Heart right ventricle (tissue), 16 donors: ENCODE data around the gene IL36G. TPM values are rescaled to one million over a fixed set of nuclear protein-coding genes. Genes with fewer than 3 reads are reported as not detected.

ENCODE experiments used
- ATAC-seq, 8 donors: fragments of 200-7000 bp; cut with Tn5 transposase; one replicate each; pipeline ENCODE4 v1.9.1; 2020; ENCODE audit warnings: mild to moderate bottlenecking in 8 of 8, moderate library complexity in 8 of 8, moderate number of reproducible peaks in 1 of 8
- DNase-seq, 2 donors: peaks; one replicate each; pipeline ENCODE4 v3.0.0-alpha.2; 2020
- H3K27ac ChIP-seq, 10 donors: fragments of 200-600 bp; sonication (generic) in 2 of 10; one replicate each; pipeline versions ENCODE4 v1.5.0 to v1.8.0; 2020 to 2022; ENCODE audit warnings: mild to moderate bottlenecking in 3 of 10
- H3K27me3 ChIP-seq, 7 donors: fragments of 200-600 bp; one replicate each; pipeline ENCODE4 v1.8.0; 2021 to 2022; ENCODE audit warnings: mild to moderate bottlenecking in 2 of 7
- H3K36me3 ChIP-seq, 9 donors: fragments of 200-600 bp; sonication (generic) in 1 of 9; one replicate each; pipeline versions ENCODE4 v1.5.0 to v1.8.0; 2020 to 2022; ENCODE audit warnings: mild to moderate bottlenecking in 2 of 9
- H3K4me1 ChIP-seq, 9 donors: fragments of 200-600 bp; sonication (generic) in 1 of 9; one replicate each; pipeline versions ENCODE4 v1.5.0 to v1.8.0; 2020 to 2022; ENCODE audit warnings: mild to moderate bottlenecking in 4 of 9
- H3K4me3 ChIP-seq, 10 donors: fragments of 200-600 bp; sonication (generic) in 2 of 10; one replicate each; pipeline versions ENCODE4 v1.5.0 to v1.8.0; 2020 to 2022; ENCODE audit warnings: mild to moderate bottlenecking in 7 of 10, moderate library complexity in 2 of 10
- H3K9me3 ChIP-seq, 11 donors: fragments of 200-600 bp in 10 of 11; sonication (generic) in 2 of 11; one replicate each; pipeline versions ENCODE4 v1.5.0 to v1.8.0; 2013 to 2022; ENCODE audit warnings: mild to moderate bottlenecking in 2 of 11, control low read depth in 1 of 11, moderate library complexity in 1 of 11
- WGBS, 2 donors: extraction: QIAGEN DNeasy Blood & Tissue Kit; methylation state at CpG; one replicate each; pipeline ENCODE4 v1.1.7; 2013; ENCODE audit warnings: inconsistent platforms in 1 of 2; 5-methylcytosine and 5-hydroxymethylcytosine counted together
- intact Hi-C, 10 donors: fragments of 100-400 bp; cut with DNase I; formaldehyde crosslinking; loops; one replicate each; pipeline versions ENCODE4 v1.11.1 to v1.14.2; 2022
- polyA plus RNA-seq, 2 donors: library from polyadenylated mRNA; stranded (reverse); fragments of 200-250 nt; gene quantifications; one replicate each; pipeline ENCODE4 v1.2.3, GENCODE V29; 2013
- total RNA-seq, 10 donors: library from RNA; stranded (reverse); fragmentation: NEBNext Ultra II Directional in 3 of 10; extraction: Animal tissue kit (Norgen Biotek cat#: 25700) in 3 of 10; gene quantifications; one replicate each; pipeline versions ENCODE4 v1.2.1 to v1.2.4, GENCODE V29; 2021 to 2023
- TF ChIP-seq, protein P1 (sequence below), 9 donors: fragments of 200-600 bp; sonication (generic) in 2 of 9; IDR thresholded peaks; one replicate each; pipeline versions ENCODE4 v1.5.0 to v1.8.0; 2021 to 2022; ENCODE audit warnings: antibody characterized with exemption in 9 of 9, mild to moderate bottlenecking in 5 of 9, moderate library complexity in 1 of 9
- donor health status: Arrhythmogenic right ventricular cardiomyopathy.
- donor health status: ischemic (EF 13 %, LVEDD 7.1; RV severe dilation, severe dysfunction).
- donor health status: healthy with polysubstance abuse.
- donor health status: DM: no; HTN: yes; CAD: no.
- donor health status: DM: no; HTN: no; CAD: no.
- donor health status: ischemic (EF 25% LVEDD 6.9; RV normal size, moderate dysfunction).
- donor health status: ischemic (EF 25% LVEDD 5.7; RV mildly dilated, moderate dysfunction).
- donor health status: healthy.
- donor health status: DM: yes; HTN: yes; CAD: no.
- donor health status: Ischemic cardiomyopathy.
- donor health status: ischemic (EF 35%, LVEDD 5.7; RV mildly dilated, moderate dysfunction).
- donor health status: nonischemic (EF 11% LVEDD 7.7; RV severe dilation, severe dysfunction).
- donor health status: DM: yes; HTN: yes; CAD: no.
- donor health status: PGD.
- donor health status: ischemic (EF 29% LVEDD 5.4; RV normal size, mild dysfunction).
- donor health status: nonischemic (EF 23%, LVEDD 6.1; RV moderate dilation, normal function).

Gene IL36G
- total and polyA plus RNA-seq, 12 donors: not detected

- ATAC-seq: no peak
- no peaks in the 10 kb centered on the region for H3K36me3 ChIP-seq
- H3K4me3 ChIP-seq: no peak overlapping the region
- H3K27me3 ChIP-seq: peaks cover 0 to 20% (median 13%) of the 10 kb centered on the region in 7 donors
- TF ChIP-seq, protein P1, sequence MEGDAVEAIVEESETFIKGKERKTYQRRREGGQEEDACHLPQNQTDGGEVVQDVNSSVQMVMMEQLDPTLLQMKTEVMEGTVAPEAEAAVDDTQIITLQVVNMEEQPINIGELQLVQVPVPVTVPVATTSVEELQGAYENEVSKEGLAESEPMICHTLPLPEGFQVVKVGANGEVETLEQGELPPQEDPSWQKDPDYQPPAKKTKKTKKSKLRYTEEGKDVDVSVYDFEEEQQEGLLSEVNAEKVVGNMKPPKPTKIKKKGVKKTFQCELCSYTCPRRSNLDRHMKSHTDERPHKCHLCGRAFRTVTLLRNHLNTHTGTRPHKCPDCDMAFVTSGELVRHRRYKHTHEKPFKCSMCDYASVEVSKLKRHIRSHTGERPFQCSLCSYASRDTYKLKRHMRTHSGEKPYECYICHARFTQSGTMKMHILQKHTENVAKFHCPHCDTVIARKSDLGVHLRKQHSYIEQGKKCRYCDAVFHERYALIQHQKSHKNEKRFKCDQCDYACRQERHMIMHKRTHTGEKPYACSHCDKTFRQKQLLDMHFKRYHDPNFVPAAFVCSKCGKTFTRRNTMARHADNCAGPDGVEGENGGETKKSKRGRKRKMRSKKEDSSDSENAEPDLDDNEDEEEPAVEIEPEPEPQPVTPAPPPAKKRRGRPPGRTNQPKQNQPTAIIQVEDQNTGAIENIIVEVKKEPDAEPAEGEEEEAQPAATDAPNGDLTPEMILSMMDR (IDR thresholded peaks at IDR 0.05): no peak
- 61 to 76% methylated on average over 2 of the region's 2 CpGs for WGBS, 2 donors
- no peaks in the 10 kb centered on the region for H3K4me1 ChIP-seq
- intact Hi-C loops: no loop called here
- no peak overlapping the region for H3K27ac ChIP-seq
- DNase-seq: no peak
- no peaks in the 10 kb centered on the region for H3K9me3 ChIP-seq
Measured at GRCh38 chr2:112960230-112960825, 17.5 kb upstream of the IL36G start.

DNA sequence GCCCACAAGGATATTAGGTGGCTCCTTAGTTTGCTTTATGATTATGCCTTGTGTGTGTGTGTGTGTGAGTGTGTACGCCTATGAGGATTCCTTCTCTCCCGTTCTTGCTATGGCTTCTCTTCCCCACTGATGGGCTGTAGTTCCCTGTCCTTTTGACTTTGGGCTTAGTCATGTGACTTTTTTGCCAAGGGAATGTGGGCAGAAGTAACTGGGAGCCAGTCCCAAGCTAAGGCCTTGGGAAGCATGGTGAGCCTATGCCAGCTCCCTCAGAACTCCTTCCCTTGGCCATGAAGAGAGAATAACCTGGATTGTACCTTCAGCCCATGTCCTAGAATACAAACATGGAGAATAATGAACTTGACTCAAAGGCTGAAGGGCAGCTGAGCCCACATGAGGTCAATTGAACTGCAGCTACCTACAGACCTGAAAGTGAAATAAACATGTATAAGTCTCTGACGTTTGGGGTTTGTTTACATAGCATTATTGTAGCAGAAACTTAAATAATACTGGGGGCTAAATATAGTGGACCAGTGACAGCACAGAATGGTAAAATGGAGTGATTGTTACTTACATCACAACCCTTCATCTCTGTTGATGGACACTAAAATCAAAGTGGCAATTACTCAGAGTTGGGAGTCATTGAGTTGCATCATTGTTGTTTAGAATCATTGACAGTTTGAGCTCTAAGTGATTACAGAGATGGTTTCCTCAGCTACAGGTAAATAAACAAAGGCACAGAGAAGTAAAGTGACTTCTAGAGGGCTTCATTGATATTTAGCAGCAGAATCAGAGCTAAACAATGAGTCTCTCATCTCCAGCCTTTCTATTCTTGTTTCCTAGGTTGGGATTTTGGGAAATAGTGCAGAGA is 15.3 kb upstream of the IL36G start:
- Histone ChIP-seq H3K4me3 (no peak overlapping the region), H3K4me1 (no peaks in the 10 kb centered on the region), H3K27me3 (peaks cover 0 to 16% (median 7%) of the 10 kb centered on the region in 7 donors), H3K9me3 (no peaks in the 10 kb centered on the region), H3K27ac (no peak overlapping the region), H3K36me3 (no peaks in the 10 kb centered on the region)
- ATAC-seq (no peak), DNase-seq (no peak)
- intact Hi-C loops: no loop called here
- 82 to 89% methylated on average over 3 of the region's 3 CpGs for WGBS, 2 donors
- TF ChIP-seq, protein P1 (IDR thresholded peaks at IDR 0.05): no peak

GRCh38 chr2:112967023-112967422 is 10.8 kb upstream of the IL36G start:
- no peak overlapping the region for H3K27ac ChIP-seq
- TF ChIP-seq, protein P1 (IDR thresholded peaks at IDR 0.05): no peak
- 56 to 60% methylated on average over 2 of the region's 2 CpGs for WGBS, 2 donors
- no peaks in the 10 kb centered on the region for H3K9me3 ChIP-seq
- intact Hi-C loops: no loop called here
- peaks cover 0 to 11% (median 0%) of the 10 kb centered on the region in 7 donors for H3K27me3 ChIP-seq
- no peak for ATAC-seq
- DNase-seq: no peak
- H3K4me3 ChIP-seq: no peak overlapping the region
- H3K4me1 ChIP-seq: no peaks in the 10 kb centered on the region
- no peaks in the 10 kb centered on the region for H3K36me3 ChIP-seq

GRCh38 chr2:112972423-112973086 is 5.3 kb upstream of the IL36G start:
- no peak overlapping the region for H3K27ac ChIP-seq
- H3K4me1 ChIP-seq: no peaks in the 10 kb centered on the region
- 94 to 95% methylated on average over 5 of the region's 5 CpGs for WGBS, 2 donors
- H3K27me3 ChIP-seq: peaks cover 0 to 18% (median 13%) of the 10 kb centered on the region in 7 donors
- no peak for ATAC-seq
- H3K36me3 ChIP-seq: no peaks in the 10 kb centered on the region
- H3K9me3 ChIP-seq: no peaks in the 10 kb centered on the region
- no peak for DNase-seq
- no peak overlapping the region for H3K4me3 ChIP-seq
- TF ChIP-seq, protein P1 (IDR thresholded peaks at IDR 0.05): no peak
- intact Hi-C loops: no loop called here
